GM19397 (cell line): ENCODE results near the gene MILR1.
A peak's percentile ranks its signal among the peaks of the same experiment; 100 is the strongest.

Experiments
- ATAC-seq: cut with Tn5 transposase; IDR thresholded peaks from one replicate; pipeline ENCODE4 v1.9.1; 2021; ENCODE audit warnings: mild to moderate bottlenecking, moderate library complexity; ENCODE audit not compliant: unreplicated experiment

MILR1 gene

DNA sequence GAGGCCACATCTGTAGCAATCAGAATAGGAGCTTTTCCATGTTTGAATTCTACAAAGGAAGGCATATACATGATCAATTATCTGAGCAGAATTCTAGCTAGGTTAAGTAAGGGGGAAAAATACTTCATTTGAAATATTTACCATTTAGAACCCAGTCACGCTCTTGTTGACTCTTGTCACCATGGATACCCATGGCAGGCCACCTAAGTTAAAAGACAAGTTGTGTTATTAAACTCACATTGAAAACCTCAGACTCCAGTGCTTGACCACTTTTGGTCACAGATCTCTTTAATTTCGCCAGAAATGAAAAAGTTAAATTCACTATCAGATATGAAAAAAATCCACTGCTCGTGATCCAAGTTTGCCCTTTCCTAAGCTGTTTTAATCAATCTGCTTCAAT lies 53.1 kb downstream of the MILR1 start:
- ATAC-seq = no peak

DNA sequence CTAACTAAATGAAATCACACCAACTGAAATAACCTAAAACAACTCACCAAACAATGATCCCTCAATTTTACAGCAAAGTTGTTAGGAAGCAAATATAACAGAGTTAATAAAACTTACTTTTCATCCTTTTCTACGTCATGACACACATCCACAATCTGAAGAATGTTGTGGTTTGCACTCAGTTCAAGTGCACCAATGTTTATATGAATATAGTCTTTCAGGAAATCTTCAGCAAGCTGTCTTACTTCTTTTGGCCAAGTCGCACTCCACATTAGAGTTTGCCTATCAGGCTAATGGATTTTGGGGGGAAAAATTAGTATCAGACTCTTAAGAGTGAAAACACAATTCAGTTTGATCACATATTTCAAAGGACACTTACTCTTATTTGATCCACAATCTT lies 53.9 kb downstream of the MILR1 start:
- ATAC-seq = no peak

DNA sequence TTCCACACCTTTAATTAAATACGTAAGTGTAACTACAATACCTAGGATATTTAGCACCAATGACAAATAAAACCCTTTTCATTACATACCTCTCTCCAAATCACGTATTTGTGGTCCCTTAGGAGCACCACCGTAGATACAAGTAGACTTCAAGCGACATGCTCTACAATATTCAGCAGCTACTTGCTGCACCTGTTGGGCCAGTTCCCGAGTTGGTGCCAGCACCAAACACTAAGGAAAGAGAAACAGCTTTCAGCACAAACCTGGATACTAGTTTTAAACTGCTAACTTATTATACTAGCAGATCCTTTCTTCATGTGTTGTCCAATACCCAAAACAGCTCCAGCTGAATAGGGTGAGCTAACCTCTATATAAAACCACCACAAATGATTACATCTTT lies 54.4 kb downstream of the MILR1 start:
- ATAC-seq = no peak

DNA sequence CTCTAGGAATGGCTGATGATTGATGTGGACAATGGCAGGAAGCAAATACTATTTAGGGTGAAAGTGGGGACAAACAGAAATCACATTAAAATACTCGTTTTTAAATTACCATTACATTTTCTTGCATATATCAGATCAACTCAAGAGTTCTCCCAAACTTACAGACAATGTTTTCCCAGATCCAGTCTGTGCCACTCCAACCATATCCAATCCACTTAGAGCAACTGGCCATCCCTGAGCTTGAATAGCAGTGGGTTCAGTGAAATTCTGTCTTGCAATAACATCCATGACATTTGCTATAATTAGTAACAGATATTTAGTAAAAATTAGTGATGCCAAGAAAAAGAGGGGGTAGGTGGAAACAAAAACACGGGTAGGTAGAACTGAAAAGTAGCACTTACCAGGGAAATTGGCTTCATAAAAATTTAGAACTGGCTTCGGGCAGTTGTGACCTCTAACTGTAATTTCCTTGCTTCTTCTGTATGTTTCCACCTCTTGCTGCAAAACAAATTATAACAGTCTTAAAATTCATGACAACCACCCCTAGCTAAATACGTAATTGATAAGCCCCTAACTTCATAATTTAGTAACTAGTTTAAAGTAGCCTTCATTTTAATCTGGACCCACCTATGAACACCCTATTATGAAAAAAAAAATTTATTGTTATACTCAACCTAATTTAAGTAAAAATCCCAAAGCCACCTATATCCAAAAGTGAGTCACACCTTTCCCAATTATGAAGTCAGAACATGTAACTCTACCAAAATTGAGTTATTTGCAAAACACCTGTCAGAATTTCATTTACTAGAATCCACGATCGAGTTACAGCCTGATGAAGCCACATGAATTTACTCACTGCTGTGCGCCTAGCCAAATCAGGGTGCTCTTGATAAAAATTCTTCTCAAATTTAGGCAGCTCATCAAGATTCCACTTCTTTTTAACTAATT lies 55.2 kb downstream of the MILR1 start:
- ATAC-seq = no peak

DNA sequence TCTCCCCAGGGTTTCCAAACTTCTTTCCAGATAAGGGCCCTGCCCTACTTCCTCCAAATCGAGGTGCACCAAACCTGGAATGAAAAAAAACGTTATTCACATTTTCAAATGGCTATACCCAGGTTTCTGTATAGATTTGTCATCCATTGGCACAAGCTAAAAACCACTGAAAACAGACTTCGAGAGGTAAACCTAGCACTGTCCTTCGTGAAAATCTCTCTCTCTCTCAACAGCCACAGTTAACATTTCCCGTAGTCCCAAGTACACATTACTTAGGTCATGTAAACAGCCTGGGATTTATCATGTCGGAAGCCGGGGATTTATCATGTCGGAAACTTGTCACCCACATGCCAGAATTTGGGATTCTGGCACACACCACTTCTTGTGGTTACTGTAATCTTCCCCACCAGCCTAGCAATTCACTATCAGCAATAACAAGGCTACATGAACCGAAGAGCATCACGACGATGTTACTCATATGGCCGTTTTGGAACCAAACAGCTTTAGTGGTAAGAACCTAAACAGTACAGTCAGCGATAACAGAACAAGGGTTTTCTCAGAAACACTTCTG lies 55.9 kb downstream of the MILR1 start:
- no peak for ATAC-seq

DNA sequence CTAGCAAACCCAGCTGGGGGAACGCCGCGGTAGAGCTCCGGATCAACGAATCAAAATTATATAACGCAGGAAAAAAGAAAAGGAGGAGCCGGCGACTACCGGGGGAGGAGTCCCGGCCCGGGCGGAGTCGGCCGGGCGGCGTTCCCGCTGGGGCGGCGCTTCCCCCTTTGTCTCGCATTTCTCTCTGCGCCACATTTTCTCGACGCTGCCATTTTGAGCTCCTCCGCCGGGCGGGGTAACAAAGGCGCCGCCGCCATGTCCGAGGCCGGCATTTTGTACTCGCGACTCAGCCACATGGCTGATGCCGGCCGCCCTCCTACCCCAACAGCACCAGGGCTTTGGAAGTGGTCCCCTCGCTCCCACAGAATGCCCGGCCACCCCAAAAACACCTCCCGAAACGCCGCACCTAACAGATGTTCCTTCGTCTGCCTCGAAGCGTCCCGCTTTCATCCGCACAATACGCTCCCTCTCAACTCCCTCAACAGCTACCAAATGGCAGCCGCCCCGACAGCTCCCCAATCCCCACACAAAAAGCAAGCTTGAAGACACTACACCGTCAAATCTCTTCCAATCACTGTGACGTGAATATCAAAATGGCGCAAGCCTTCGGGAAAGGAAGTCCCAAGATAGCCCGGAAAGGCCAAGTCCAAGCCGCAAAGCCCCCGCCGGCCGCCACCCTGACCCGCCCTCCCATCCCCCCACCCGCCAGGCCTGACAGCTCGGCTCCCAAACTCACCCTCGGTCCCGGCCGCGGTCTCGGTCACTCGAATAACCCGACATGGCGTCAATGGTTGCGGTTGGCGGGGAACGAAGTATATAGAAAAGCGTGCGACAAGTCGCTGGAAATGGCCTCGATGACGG lies 56.7 kb downstream of the MILR1 start:
- peak; percentile 9 for ATAC-seq

DNA sequence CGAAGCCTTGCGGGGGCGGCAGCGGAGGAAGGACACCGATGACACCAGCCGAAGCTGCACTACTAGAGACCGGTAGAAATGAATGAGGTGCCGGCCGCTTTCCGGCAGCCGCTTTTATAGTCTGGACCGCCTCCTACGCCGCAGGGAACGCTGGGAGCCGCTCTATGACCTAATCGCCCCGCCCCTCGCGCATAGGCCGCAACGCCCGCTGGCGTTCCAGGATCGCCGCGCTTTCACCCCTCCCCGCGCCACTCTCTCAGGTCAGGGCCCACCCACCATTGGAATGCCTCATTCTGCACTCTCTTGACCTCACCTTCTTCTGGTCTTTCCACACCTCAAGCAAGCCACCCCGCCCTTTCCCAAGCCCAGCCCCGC lies 57.3 kb downstream of the MILR1 start, which contains the start of gene DDX5:
Gene DDX5, minus strand, starts transcription at position 89 of the 375 bp plus-strand sequence. CDS start 170 bp downstream, outside the sequence.
- peak; percentile 54 for ATAC-seq

DNA sequence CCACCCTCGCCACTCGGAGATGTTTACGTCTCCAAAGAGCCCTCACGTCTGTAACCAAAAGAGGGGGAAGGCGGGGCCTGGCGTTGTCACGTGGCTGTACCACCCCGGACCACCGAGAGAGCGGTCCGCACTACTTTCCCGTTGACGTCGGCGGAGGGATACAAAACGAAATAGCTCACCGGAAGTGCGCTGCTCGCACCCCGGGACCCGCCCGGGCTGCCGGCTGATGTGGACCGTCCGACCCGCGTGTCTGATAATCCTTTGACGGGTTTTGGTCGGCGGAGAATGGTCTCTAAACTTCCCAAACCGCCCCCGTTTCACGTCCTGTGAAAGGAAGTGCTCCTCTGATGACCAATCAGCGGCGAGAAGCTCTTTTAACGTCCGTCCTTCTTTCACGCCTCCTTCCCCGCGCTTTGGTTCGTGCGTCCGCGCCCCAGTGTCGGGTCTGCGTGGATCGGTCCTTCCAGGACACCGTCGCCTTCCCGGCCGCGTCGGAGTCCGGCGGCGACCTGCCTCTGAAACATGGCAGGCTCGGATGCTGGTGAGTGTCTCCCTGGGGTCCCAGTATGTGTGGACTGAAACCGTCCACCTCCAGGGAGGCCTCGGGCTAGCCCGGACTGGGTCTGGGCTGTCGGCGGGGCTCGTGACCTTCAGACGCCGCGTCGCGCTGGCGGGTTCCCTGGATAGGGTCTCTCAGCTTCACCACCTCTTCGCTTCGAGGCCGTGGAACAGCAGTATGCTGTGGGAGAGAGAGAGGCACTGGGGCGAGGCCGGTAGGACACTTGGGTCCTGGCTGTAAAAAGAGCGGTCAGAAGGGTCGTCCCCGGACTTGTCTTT lies 57.9 kb downstream of the MILR1 start, which contains the start of gene CEP95:
Gene CEP95, plus strand, starts transcription at position 402 of the 837 bp plus-strand sequence. Its CDS starts 121 bp downstream, at position 523.
- ATAC-seq = peak; percentile 62

DNA sequence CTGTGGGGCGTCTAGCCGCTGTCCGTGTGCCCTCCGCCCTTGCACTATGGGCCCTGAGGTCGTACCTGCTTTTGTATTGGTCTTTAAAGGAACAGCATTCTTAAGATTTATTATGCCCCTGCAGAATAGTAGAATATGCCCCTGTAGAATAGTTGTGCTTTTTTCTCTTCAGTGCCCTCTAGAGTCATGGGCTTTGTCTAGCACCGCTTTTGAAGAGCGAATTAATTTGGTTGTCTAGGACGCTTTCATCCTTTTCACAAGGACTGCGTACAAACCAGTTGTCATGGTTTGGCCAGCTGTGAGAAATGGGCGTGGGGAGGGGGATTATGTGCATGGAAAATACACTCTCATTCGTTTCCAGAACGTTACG lies 58.5 kb downstream of the MILR1 start:
- no peak for ATAC-seq

DNA sequence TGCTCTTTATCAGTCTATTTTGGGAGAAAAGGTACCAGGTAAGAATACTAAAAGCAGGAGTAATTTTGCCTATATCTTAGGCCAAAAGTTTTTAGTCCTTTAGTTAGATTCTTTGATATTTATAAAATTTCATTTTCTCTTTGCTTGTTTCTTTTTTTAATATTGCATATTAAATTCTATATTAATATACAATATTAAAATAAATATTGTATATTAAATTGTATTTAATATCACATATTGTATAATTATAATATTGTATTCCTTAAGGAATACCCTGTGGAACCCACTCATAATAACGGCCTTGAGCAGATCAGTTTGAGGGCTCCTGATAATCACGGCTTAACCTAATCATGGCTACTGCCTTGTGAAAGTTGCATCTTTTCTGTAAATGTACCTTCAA lies 59.8 kb downstream of the MILR1 start:
- no peak for ATAC-seq

DNA sequence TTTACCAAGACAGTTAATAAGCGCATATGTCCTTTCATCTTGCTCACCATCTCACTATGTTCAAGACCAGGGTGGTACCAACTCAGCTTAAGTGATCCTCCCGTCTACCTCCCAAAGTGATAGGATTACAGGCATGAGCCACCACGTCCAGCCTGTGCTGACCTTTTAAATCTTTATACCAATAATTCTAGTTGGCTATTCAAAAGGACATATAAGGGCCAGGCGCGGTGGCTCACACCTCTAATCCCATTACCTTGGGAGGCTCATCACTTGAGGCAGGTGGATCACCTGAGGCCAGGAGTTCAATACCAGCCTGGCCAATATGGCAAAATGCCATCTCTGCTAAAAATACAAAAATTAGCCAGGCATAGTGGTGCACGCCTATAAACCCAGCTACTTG lies 60.3 kb downstream of the MILR1 start:
- no peak for ATAC-seq

DNA sequence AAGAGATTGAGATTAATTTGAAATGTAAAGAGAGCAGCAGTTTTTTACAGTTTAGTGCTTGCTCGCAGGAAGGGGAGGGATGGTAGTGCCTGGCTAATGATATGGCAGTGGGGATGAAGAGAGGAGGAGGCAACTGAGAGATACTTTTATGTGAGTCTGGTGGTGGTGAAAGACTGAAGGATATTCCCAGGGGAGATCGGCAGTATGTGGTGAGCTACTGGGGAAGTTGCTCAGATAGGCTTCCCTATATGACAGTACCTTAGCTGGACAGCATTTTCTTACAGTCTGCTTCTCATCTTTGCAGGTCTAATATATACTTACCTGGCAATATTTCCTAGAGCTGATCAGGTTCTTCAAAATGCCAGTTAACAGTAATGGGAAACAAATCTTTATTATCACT lies 66.5 kb downstream of the MILR1 start:
- no peak for ATAC-seq

DNA sequence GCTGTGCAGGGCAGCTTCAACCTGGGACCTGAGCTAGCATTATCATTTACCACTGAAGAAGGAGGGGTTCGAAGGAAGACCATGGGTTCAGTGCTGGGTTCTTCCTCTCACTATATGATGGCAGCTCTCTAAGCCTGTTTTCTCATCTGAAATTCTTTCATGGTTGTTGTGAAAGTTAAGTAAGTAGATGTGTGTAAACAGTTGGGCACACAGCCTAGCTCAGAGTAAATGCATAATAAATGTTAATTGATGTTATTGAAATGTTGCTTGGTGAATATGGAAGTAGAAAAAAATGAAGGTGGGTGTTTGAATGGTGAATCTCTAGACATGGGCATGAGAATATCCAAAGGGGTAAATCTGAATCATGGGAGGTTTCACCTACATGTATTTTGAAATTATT lies 66.9 kb downstream of the MILR1 start:
- no peak for ATAC-seq
